HG02763 (cell line): ENCODE measurements around the gene FGF12.

Source experiments
- ATAC-seq: cut with Tn5 transposase; IDR thresholded peaks from one replicate; pipeline ENCODE4 v1.9.1; 2021; ENCODE audit warnings: mild to moderate bottlenecking, moderate library complexity; ENCODE audit not compliant: unreplicated experiment

Gene FGF12

DNA sequence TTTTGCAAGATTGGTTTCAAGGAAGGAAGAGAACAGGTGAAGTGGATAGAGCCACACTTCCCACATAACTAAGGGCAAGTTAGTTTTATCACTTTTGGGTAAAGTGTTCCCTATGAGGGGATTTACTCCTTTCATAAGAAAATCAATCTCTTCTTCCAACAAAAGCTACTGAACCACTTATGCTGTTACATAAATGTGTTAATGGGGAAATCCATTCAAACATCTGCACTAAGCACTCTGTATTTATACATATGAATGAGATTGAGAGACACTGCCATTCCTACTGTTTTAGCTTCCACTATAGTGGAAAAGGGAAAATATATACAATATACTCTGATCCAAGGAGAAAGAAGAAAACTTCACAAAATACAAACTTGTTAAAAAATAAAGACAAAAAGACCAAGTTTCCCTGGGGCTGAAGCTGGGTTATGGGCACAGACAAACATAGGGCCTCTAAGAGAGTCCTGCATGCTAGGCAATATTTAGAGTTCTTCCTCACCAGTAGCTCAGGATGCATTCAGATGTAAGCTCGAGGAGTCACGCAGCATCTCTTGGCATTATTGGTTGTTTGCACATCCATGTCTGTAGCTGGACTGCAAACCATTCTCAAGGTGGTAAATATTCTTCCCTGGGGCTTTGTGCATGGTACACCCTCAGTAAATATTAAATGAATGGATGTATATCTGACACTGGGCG, 454.2 kb downstream of the FGF12 start:
- no peak for ATAC-seq

GRCh38 chr3:192262001-192262400, 465.3 kb downstream of the FGF12 start:
- ATAC-seq: no peak

DNA sequence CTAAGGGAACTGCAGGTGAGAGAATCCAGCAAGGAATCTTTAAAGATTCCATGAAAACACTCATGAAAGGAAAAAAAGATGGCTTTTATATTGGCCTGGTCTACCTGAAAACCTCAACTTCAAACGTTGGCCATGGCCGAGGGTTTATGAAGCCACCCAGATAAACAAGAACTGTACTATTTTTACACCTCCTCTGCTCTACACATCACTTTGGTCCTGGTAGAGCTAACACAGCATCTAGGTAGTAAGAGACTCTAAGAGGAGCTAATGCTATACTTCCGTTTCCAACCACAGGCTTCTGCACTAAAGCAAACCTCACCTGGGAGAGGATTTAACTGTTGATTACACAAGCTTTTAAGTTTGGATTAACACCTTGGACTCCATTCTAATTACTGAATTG, 466.2 kb downstream of the FGF12 start:
- no peak for ATAC-seq

DNA sequence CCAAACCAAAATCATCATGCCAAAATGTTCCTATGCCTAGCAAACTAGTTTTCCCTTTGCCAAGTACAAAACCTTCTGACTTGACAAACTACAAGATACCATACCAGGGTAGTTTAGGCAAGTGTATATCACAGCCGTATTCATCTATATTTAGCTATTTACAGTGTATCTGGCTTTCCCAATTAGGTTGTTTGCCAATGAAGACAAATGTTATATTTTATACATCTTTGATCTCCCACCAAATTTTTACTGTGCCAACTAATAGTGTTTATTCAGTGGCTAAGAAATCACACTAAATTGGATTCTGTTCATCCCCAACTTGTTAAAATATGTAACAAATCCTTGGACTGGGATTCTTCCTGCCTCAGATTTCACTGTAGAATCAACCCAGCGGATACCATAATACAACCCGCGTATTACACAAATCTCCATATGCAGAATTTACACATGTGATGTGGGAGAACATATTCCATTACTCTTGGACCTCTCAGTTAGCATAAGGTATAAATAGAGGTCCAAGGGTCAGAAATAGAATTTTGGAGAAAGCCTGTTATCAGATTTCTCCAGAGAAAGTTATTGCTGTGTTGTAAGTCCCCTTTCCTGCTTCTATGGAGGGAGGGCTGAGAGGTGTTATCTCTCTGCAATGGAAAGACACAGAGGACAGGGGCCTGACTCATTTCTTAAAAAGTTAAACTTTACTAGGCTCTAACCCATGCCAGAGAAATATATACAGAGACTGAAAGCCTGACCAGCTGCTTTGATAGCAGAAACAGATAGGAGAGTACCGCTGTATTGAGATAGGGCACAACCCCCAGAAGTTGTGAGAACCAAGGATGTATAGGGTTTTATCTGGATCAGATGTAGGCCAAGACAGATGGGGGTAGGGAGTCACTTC, 467.0 kb downstream of the FGF12 start:
- no peak for ATAC-seq

GRCh38 chr3:192259661-192260060, 467.7 kb downstream of the FGF12 start:
- ATAC-seq: no peak

GRCh38 chr3:192258721-192259120, 468.6 kb downstream of the FGF12 start:
- no peak for ATAC-seq

DNA sequence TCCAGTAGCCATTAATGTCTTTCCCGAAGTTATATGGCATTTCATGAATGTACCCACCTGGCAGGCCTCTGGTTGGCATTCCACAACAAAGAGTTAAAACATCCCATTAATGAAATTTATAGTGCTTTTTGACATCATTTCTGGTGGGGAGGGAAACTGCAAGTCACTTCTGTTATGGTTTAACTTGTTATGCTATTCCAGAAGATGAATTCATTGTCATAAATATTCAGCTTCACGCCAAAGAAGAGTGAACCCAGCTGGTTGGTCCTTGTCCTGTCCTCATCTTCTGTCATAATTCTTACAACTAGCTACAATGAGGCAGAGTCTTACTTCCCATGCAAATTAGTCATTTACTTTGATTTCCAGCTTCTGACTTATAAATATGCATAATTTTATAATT, 471.5 kb downstream of the FGF12 start:
- no peak for ATAC-seq

GRCh38 chr3:192253138-192253887, 474.0 kb downstream of the FGF12 start:
- no peak for ATAC-seq

GRCh38 chr3:192249516-192249915, 477.8 kb downstream of the FGF12 start:
- ATAC-seq: no peak

GRCh38 chr3:192246847-192247559, 480.3 kb downstream of the FGF12 start:
- ATAC-seq: no peak

- no peak for ATAC-seq
Observed at GRCh38 chr3:192244591-192244990, 482.8 kb downstream of the FGF12 start.

- no peak for ATAC-seq
Observed at GRCh38 chr3:192239956-192240355, 487.4 kb downstream of the FGF12 start.

- no peak for ATAC-seq
Observed at GRCh38 chr3:192237992-192238608, 489.2 kb downstream of the FGF12 start.

- ATAC-seq: no peak
Observed at GRCh38 chr3:192229866-192230265, 497.5 kb downstream of the FGF12 start.

DNA sequence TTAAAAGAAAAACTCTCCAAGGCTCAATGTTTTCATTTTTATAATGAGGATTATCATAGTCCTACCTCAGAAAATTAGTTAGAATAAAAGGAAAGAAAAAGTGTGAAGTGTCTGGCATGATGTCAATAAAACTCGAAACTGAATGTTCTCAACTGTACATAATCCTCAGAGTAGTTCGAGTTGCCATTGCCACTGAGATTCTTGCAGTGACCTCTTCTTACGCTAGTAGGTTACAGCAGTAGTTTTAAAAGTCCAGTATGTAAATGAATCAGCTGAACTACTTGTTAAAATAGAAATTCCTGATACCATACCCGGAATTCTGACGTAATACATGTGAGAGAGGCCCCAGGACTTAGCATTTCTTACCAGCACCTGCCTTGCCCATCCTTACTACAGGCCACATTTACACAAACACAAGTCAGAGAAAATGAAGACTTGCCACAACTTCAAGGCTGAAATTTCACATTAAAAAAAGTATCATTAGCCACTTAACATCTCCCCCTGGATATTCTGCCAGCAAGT, 502.6 kb downstream of the FGF12 start:
- ATAC-seq: no peak

DNA sequence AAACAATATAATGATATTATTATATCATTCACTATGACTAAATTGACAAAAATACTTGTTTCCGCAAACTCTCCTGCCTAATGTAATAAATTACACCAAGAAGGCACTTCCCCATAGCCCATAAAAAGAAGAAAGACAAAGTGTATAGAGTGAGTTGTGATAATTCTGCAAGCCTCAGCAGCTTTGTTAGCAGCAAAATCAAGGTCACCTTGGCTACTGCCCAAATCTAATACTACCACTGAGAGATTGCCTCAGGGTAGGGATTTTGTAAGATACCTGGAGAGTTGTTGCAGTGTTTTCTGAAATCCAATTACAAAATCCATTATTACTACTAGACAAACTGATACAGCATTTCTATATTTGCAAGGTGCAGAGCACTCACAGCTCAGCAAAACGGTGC, 503.5 kb downstream of the FGF12 start:
- ATAC-seq: no peak

- no peak for ATAC-seq
Observed at GRCh38 chr3:192220915-192221314, 506.4 kb downstream of the FGF12 start.

DNA sequence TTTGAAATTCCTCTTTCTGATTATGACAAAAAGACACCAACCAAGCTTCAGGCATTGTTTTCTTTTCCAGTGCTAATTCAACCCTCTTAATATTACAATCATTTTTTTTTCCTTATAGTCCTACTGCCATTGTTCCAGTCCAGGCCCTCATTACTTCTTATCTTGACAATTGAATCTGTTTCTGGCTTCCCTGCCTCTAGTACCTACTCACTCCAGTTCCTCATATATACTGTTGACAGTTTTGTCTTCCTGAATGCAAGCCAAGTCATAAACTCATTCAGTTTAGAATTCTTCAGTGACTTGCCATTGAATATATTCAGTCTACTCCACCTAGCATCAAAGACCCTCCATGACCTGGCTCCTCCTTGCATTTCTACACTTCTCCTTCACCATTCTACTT, 507.4 kb downstream of the FGF12 start:
- ATAC-seq: no peak

DNA sequence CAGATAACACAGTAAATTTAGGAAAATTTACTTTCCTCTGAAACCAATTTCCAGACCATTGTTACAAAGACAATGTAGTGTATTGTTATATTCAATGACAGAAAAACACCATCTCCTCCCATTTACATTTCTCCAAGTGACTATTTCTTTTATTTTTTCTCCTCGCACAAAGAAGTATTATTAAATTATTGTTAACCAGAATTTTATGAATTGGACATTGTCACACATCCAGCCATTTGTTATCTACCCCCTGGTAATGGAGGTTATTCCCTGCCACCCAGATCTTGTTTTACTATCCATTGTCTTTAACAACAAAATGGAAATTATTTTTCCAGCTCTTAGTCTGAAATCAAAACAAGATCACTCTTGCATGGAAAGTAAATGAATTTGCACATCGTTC, 511.3 kb downstream of the FGF12 start:
- ATAC-seq: no peak

- ATAC-seq: no peak
Observed at GRCh38 chr3:192212979-192213378, 514.4 kb downstream of the FGF12 start.
